Dendritic cell treated with granulocyte-macrophage colony-stimulating factor and Interleukin-4, amounts not matched to agents 40 ng/mL and 50 ng/mL, for 4 days (primary cell): Measurements from ENCODE around the gene PHF1.
"Not testable (repeated sequence)": the region's sequence is repeated elsewhere in the genome, so short reads cannot be mapped to it uniquely, and the experiment has no call there.

ENCODE experiments used
- H3K27ac Mint-ChIP-seq: one replicate; pipeline ENCODE4 v1.8.0; 2022; ENCODE audit warnings: mild to moderate bottlenecking, mixed read lengths
- H3K27me3 Mint-ChIP-seq: one replicate; pipeline ENCODE4 v1.8.0; 2022; ENCODE audit warnings: mild to moderate bottlenecking, mixed read lengths
- H3K36me3 Mint-ChIP-seq: one replicate; pipeline ENCODE4 v1.8.0; 2022; ENCODE audit warnings: low read depth, mixed read lengths
- H3K4me1 Mint-ChIP-seq: one replicate; pipeline ENCODE4 v1.8.0; 2022; ENCODE audit warnings: low read depth, mixed read lengths
- H3K4me3 Mint-ChIP-seq: one replicate; pipeline ENCODE4 v1.8.0; 2022; ENCODE audit warnings: mild to moderate bottlenecking, moderate library complexity, mixed read lengths
- H3K9me3 Mint-ChIP-seq: one replicate; pipeline ENCODE4 v1.8.0; 2022; ENCODE audit warnings: mixed read lengths
- intact Hi-C: fragments of 100-400 bp; cut with micrococcal nuclease; formaldehyde crosslinking; loops from one replicate; pipeline ENCODE4 v1.15.0; 2022

The PHF1 gene

DNA sequence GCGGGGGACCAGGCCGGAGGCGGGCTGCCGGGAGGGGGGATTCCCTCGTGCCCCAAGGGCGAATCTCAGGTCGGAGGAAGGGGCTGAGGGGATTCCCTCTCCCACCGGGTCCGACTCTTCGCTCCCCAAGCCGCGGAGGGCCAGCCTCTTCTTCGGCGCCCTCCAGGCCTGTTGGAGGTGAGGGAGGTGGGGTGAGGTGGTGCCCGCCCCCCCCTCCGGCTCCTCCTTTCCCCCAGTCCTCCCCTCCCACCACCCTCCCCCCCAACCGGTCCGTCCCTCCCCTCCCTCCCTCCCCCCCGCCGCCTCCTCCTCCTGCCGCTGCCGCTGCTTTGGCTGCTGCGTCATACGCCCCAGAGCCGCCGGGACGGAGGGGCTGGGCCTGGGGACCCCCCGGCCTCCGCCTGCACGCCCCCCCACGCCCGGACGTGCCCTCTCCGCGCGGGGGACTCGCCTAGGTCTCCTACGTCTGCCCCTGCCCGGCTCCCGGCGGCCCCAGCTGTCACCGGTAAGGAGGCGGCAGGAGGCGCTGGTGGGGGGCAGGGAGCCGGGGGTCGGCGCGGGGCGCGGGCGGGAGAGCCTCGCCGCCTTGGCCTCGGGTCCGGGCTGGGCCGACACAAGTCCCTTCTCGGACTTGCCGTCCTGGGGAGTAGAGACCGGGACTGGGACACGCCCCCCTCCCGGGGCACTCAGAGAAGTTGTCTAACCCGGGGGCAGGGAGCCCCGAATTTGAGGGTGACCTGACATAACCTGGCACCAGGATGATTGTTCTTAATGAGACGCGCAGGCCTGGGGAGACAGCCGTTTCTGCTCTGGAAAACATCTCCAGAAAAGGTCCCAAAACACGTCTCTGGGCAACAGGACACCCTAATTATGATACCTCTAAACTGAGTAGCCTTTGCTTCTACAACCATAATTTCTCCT lies at the start of gene PHF1:
TSS of gene PHF1 (plus strand) at position 304 of the 921 bp plus-strand sequence. CDS start 1,250 bp downstream, outside the sequence.
- peaks cover 48% of the 10 kb centered on the region for H3K4me1 Mint-ChIP-seq
- intact Hi-C loops = loop anchor here (1.0 to 5.0 kb wide), 2 partner anchors 20 to 41 kb away; partner anchors contain the start of genes KIFC1 and ZBTB9
- H3K27ac Mint-ChIP-seq = peak within 1 kb of the TSS; percentile 94

DNA sequence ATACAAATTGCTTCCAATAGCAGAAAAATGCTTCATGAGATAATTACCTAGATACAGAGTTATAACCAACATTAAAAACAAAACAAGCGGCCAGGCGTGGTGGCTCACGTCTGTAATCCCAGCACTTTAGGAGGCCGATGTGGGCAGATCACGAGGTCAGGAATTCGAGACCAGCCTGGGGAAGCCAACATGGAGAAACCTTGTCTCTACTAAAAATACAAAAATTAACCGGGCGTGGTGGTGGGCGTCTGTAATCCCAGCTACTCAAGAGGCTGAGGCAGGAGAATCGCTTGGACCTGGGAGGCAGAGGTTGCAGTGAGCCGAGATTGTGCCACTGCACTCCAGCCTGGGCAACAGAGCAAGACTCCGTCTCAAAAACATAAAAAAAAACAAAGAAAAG lies 47.3 kb upstream of the PHF1 start:
- H3K27ac Mint-ChIP-seq, H3K36me3 Mint-ChIP-seq, H3K27me3 Mint-ChIP-seq, H3K9me3 Mint-ChIP-seq, H3K4me3 Mint-ChIP-seq, intact Hi-C loops, H3K4me1 Mint-ChIP-seq: not testable (repeated sequence)

More for the DNA sequence above, at the start of gene PHF1:
- H3K36me3 Mint-ChIP-seq = peaks cover 43% of the 10 kb centered on the region
- no peaks in the 10 kb centered on the region for H3K27me3 Mint-ChIP-seq
- H3K9me3 Mint-ChIP-seq = no peaks in the 10 kb centered on the region
- H3K4me3 Mint-ChIP-seq = peak within 1 kb of the TSS; percentile 82

DNA sequence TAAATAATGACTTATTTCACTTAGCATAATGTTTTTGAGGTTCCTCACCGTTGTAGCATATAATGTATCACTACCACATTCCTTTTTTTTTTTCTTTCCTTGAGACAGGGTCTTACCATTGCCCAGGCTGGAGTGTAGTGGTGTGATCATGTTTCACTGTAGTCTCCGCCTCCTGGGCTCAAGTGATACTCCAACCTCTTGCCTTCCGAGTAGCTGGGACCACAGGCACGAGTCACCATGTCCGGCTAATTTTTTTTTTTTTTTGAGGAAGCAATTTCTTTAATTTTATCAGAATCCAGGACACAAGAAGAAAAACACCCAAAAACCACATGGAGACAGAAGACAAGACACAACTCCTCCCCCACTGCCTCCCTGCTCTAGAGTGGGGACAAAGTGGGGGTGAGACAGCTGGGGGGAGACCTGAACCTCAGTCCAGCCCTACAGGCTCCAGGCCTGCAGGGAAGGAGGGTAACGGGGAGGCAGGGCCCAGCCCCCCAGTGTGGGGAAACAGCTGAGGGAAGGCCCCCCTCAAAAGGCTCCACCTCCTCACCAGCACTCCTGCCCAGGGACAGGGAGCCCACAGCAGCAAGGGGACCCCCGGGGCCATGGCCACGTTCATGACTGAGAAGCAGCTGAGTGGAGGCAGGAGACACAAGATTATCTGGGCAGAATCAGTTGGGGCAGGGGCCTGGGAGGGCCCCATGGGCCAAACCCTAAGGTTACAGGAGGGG lies 46.2 kb upstream of the PHF1 start:
- H3K27me3 Mint-ChIP-seq, H3K36me3 Mint-ChIP-seq, intact Hi-C loops, H3K9me3 Mint-ChIP-seq, H3K4me1 Mint-ChIP-seq, H3K4me3 Mint-ChIP-seq: not testable (repeated sequence)
- H3K27ac Mint-ChIP-seq = peak overlapping the region; percentile 68

DNA sequence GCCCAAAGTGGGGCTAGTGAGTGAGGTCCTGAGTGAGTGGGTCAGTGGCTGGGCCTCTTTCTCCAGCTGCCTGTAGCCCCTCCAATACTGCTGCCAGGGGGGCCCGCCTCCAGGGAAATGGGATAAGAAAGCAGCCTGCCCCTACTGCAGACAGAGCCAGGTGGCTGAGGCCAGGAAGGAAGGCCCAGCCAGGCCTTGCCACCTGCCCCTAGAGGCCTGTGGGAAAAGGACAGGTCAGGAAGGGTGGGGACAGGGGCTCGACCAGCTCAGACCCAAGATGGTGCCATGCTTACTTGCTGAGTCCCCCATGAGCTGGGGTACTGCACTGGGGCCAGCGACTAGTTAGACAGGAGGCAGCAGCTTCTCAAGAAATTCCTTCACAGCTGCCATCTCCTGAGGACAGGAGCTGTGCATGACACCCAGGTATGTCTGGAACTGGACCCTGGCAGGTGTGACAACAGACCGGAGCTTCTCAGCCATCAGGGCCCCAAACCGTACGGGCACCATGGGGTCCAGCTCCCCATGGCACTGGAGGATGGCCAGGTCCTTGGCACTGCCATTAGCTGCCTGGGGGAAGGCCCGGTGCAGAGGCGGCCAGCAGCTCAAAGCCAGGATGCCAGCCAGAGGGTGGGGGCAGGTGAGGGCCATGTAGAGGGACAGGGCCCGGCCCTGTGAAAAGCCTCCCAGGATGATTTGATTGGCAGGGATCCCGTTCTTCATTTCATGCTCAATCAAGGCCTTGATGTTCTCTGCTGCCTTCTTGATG lies 45.4 kb upstream of the PHF1 start:
- H3K27ac Mint-ChIP-seq = peak overlapping the region; percentile 68
- H3K4me3 Mint-ChIP-seq, H3K4me1 Mint-ChIP-seq, H3K9me3 Mint-ChIP-seq, H3K36me3 Mint-ChIP-seq, H3K27me3 Mint-ChIP-seq, intact Hi-C loops: not testable (repeated sequence)

DNA sequence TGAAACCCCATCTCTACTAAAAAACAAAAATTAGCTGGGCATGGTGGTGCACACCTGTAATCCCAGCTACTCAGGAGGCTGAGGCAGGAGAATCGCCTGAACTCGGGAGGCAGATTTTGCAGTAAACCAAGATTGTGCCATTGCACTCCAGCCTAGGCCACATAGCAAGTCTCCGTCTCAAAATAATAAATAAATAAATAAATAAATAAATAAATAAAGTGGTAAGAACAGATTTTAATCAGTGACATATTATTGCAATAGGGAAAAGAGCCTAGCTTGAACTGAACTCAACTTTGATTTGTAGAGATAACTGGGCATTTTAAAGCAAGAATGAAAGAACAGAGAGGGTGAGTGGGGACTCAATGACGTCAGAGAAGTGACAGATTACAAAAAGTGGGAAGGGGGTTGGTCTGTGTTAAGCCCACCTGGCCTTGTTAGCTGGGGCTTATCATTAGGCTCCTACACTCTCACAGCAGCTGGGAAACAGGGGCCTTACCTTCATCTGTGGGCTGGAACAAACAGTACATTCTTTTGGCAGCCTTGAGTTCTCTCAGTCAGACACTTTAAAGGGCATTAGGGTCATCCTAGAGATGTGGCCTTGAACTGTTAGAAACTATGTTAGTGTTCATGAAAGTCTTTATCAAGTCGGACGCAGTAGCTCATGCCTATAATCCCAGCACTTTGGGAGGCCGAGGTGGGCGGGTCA lies 43.7 kb upstream of the PHF1 start:
- Mint-ChIP-seq H3K27ac (no peak overlapping the region), H3K27me3 (no peaks in the 10 kb centered on the region), H3K36me3 (no peaks in the 10 kb centered on the region), H3K9me3 (no peaks in the 10 kb centered on the region), H3K4me3 (no peak overlapping the region), H3K4me1 (peaks cover 9% of the 10 kb centered on the region)
- intact Hi-C loops = no loop called here

DNA sequence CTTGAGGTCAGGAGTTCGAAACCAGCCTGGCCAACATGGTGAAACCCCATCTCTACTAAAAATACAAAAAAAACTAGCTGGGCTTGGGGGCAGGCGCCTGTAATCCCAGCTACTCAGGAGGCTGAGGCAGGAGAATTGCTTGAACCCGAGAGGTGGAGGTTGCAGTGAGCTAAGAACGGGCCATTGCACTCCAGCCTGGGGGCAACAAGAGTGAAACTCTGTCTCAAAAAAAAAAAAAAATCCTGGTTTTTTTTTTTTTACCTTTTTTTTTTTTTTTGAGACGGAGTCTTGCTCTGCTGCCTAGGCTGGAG lies 43.1 kb upstream of the PHF1 start:
- H3K4me1 Mint-ChIP-seq = peaks cover 10% of the 10 kb centered on the region
- intact Hi-C loops, H3K4me3 Mint-ChIP-seq, H3K27ac Mint-ChIP-seq, H3K27me3 Mint-ChIP-seq, H3K36me3 Mint-ChIP-seq, H3K9me3 Mint-ChIP-seq: not testable (repeated sequence)

DNA sequence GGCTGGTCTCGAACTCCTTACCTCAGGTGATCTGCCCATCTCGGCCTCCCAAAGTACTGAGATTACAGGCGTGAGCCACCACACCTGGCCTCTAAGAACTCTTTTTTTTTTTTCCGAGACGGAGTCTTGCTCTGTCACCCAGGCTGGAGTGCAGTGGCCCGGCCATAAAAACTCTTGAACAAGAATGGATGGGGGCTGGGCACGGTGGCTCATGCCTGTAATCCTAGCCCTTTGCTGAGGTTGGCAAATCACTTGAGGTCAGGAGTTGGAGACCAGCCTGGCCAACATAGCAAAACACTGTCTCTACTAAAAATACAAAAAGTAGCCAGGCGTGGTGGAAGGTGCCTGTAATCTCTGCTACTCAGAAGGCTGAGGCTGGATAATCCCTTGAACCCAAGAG lies 38.9 kb upstream of the PHF1 start:
- H3K4me3 Mint-ChIP-seq = not testable (repeated sequence)

DNA sequence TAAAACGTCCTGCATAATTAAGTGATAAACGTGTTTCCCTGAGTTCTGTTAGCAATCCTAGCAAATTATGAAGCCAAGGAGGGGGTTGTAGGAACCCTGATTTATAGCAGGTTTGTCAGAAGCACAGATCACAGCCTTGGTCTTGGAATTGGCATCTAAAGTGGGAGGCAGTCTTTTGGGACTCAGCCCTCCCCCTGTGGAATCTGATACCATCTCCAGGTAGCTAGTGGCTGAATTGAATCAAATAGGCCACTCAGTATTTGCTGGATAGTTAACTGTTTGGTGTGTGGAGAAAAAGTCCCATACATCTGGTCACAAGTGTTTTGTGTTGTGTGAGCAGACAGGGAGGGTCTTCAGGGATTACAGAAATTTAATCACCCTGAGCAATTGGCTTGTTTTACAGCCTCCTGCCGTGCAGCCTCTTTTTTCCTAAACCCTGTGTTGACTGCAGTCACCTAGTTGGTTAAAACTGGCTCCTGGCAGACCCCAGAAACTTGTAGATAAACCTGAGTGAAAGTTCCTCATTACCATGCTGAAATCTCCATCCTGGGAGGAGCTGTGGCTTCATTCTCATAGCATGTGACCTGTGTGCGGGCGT lies 38.2 kb upstream of the PHF1 start:
- Mint-ChIP-seq H3K4me3 (no peak overlapping the region), H3K27me3 (no peaks in the 10 kb centered on the region), H3K9me3 (no peaks in the 10 kb centered on the region), H3K36me3 (no peaks in the 10 kb centered on the region), H3K4me1 (peaks cover 37% of the 10 kb centered on the region), H3K27ac (peak overlapping the region; percentile 75)
- intact Hi-C loops = no loop called here

More for the DNA sequence above, 38.9 kb upstream of the PHF1 start:
- H3K27me3 Mint-ChIP-seq, intact Hi-C loops, H3K27ac Mint-ChIP-seq, H3K36me3 Mint-ChIP-seq, H3K9me3 Mint-ChIP-seq: not testable (repeated sequence)
- H3K4me1 Mint-ChIP-seq = peaks cover 37% of the 10 kb centered on the region

DNA sequence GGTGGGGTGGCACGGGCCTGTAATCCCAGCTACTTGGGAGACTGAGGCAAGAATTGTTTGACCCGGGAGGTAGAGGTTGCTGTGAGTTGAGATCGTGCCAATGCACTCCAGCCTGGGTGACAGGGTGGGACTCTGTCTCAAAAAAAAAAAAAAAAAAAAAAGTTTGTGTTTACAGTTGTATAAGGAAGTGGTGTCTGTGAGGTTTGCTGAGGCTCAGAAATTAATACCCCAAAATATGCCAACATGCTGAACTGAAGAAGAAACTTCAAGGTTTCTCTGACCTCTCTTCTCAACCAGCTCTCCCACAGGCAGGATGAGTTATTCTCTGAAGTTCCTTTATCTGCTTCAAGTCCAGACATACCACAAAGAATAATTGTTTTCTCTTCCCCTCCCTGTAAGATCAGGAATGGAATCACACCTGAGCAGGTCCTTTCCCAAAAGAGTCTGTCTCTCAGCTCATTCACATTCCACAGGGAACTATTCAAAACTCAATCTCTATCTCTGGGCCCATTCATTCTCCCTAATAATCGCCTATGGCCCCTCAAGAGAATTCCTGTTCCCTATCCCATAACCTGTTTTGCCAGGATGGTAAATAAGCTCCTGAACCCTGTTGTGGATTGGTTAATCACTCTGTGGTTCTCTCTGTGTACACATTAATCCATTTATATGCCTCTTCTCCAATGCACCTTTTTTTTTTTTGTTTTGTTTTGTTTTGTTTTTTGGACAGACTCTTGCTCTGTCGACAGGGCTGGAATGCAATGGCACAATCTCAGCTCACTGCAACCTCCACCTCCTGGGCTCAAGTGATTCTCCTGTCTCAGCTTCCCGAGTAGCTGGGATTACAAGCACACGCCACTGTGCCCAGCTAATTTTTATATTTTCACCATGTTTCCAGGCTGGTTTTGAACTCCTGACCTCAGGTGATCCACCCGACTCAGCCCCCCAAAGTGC lies 36.6 kb upstream of the PHF1 start:
- Mint-ChIP-seq H3K27me3 (no peaks in the 10 kb centered on the region), H3K27ac (peak overlapping the region; percentile 75), H3K9me3 (no peaks in the 10 kb centered on the region), H3K36me3 (no peaks in the 10 kb centered on the region), H3K4me3 (no peak overlapping the region), H3K4me1 (peaks cover 37% of the 10 kb centered on the region)
- intact Hi-C loops = no loop called here

DNA sequence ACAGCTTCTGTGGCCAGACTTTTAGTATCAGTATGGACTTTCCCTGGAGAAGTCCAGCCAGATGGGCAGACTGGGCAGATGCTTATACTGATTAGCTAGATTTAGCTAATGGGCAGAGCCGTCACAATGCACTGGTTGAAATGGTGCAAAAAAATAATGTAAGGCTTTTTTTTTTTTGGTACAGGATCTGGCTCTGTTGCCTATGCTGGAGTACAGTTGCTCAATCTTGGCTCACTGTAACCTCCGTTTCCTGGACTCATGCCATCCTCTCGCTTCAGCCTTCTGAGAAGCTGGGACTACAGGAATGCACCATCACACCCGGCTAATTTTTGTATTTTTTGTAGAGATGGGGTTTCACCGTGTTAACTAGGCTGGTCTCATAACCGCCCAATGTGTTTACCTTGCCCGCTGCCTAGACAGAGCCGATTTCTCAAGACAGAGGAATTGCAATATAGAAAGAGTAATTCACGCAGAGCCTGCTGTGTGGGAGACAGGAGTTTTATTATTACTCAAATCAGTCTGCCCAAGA lies 35.6 kb upstream of the PHF1 start:
- H3K4me3 Mint-ChIP-seq = no peak overlapping the region
- H3K9me3 Mint-ChIP-seq = no peaks in the 10 kb centered on the region
- intact Hi-C loops = no loop called here
- H3K27ac Mint-ChIP-seq = peak overlapping the region; percentile 75
- H3K27me3 Mint-ChIP-seq = no peaks in the 10 kb centered on the region
- peaks cover 37% of the 10 kb centered on the region for H3K4me1 Mint-ChIP-seq
- no peaks in the 10 kb centered on the region for H3K36me3 Mint-ChIP-seq

DNA sequence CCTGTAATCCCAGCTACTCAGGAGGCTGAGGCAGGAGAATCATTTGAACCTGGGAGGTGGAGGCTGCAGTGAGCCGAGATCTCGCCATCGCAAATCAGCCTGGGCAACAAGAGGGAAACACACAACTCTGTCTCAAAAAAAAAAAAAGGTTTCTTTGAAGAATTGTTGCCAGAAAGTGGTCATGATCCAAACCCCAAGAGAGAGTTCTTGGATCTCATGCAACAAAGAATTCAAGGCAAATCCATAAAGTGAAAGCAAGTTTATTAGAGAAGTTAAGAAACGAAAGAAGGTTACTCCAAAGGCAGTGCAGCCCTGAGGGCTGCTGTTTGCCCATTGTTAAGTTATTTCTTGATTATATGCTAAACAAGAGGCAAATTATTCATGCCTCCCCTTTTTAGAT lies 33.6 kb upstream of the PHF1 start:
- H3K36me3 Mint-ChIP-seq = no peaks in the 10 kb centered on the region
- H3K4me3 Mint-ChIP-seq = no peak overlapping the region
- no peaks in the 10 kb centered on the region for H3K9me3 Mint-ChIP-seq
- intact Hi-C loops = no loop called here
- H3K27ac Mint-ChIP-seq = no peak overlapping the region
- peaks cover 37% of the 10 kb centered on the region for H3K4me1 Mint-ChIP-seq
- peaks cover 2% of the 10 kb centered on the region for H3K27me3 Mint-ChIP-seq

DNA sequence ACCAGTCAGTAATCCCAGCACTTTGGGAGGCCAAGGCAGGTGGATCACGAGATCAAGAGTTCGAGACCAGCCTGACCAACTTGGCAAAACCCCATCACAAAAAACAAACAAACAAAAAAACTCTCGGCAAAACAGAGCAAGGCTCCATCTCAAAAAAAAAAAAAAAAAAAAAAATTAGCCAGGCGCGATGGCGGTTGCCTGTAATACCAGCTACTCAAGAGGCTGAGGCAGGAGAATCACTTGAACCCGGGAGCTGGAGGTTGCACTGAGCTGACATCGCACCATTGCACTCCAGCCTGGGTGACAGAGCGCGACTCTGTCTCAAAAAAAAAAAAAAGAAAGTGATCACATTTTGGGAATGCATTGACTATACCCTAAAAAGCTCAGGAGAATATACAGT lies 31.6 kb upstream of the PHF1 start:
- H3K27me3 Mint-ChIP-seq, intact Hi-C loops, H3K36me3 Mint-ChIP-seq, H3K9me3 Mint-ChIP-seq, H3K4me3 Mint-ChIP-seq, H3K27ac Mint-ChIP-seq: not testable (repeated sequence)
- H3K4me1 Mint-ChIP-seq = peaks cover 24% of the 10 kb centered on the region
